ENCODE results near the gene SDK1. TPM values are rescaled to one million over a fixed set of nuclear protein-coding genes. Genes with fewer than 3 reads are reported as not detected.
A peak's percentile ranks its signal among the peaks of the same experiment; 100 is the strongest.

SDK1 gene
- total RNA-seq, 2 donors from 2014 or later = 19.8 to 32.4 TPM

- no peak for DNase-seq
- ATAC-seq = no peak
- intact Hi-C loops (cut with DNase I) = no loop called here
Measured at GRCh38 chr7:4154882-4155535, 854.0 kb downstream of the SDK1 start.

GRCh38 chr7:4156190-4156589 is 855.1 kb downstream of the SDK1 start:
- no peak for TF ChIP-seq CTCF (IDR thresholded peaks at IDR 0.05)
- TF ChIP-seq POLR2A (IDR thresholded peaks at IDR 0.05) = no peak
- no peaks in the 10 kb centered on the region for H3K36me3 ChIP-seq (replicated peaks in 1 of 2; ENCODE audit: insufficient read depth in 1 of 2, low read depth in 2 of 2)
- no peak overlapping the region for H3K4me3 ChIP-seq
- ATAC-seq = no peak
- peaks cover 41% of the 10 kb centered on the region for H3K4me1 ChIP-seq
- WGBS, 2 donors = 48% methylated on average over 5 of the region's 5 CpGs
- H3K9me3 ChIP-seq = no peaks in the 10 kb centered on the region
- intact Hi-C loops (cut with DNase I) = no loop called here
- peak in 2 of 4 donors; percentile 37 to 38 for DNase-seq
- no peaks in the 10 kb centered on the region for H3K27me3 ChIP-seq
- H3K27ac ChIP-seq = no peak overlapping the region

More at GRCh38 chr7:4154882-4155535, 854.0 kb downstream of the SDK1 start:
- Histone ChIP-seq H3K27ac (no peak overlapping the region), H3K4me3 (no peak overlapping the region), H3K36me3 (replicated peaks in 1 of 2; ENCODE audit: insufficient read depth in 1 of 2, low read depth in 2 of 2) (no peaks in the 10 kb centered on the region), H3K27me3 (no peaks in the 10 kb centered on the region), H3K9me3 (no peaks in the 10 kb centered on the region), H3K4me1 (peaks cover 43% of the 10 kb centered on the region)
- TF ChIP-seq POLR2A (IDR thresholded peaks at IDR 0.05) (no peak), CTCF (IDR thresholded peaks at IDR 0.05) (no peak)
- 80 to 87% methylated on average over 6 to 12 of the region's 12 CpGs for WGBS, 2 donors

- Histone ChIP-seq H3K4me1 (peaks cover 30% of the 10 kb centered on the region), H3K27me3 (no peaks in the 10 kb centered on the region), H3K27ac (no peak overlapping the region), H3K4me3 (no peak overlapping the region), H3K9me3 (no peaks in the 10 kb centered on the region), H3K36me3 (replicated peaks in 1 of 2; ENCODE audit: insufficient read depth in 1 of 2, low read depth in 2 of 2) (no peaks in the 10 kb centered on the region)
- 92 to 94% methylated on average over 7 to 10 of the region's 10 CpGs for WGBS, 2 donors
- intact Hi-C loops (cut with DNase I) = no loop called here
- no peak for TF ChIP-seq POLR2A (IDR thresholded peaks at IDR 0.05)
- no peak for DNase-seq
- ATAC-seq = no peak
Measured at GRCh38 chr7:4157651-4158050, 856.6 kb downstream of the SDK1 start.

- Histone ChIP-seq H3K9me3 (no peaks in the 10 kb centered on the region), H3K27me3 (no peaks in the 10 kb centered on the region), H3K4me1 (peaks cover 30% of the 10 kb centered on the region), H3K27ac (peak overlapping the region in 1 of 4 donors; percentile 38), H3K4me3 (no peak overlapping the region), H3K36me3 (replicated peaks in 1 of 2; ENCODE audit: insufficient read depth in 1 of 2, low read depth in 2 of 2) (no peaks in the 10 kb centered on the region)
- DNase-seq = no peak
- whole genome bisulfite sequencing, 2 donors = 95 to 96% methylated on average over 22 to 26 of the region's 27 CpGs
- intact Hi-C loops (cut with DNase I) = no loop called here
- no peak for ATAC-seq
- TF ChIP-seq POLR2A (IDR thresholded peaks at IDR 0.05) (no peak), CTCF (IDR thresholded peaks at IDR 0.05) (no peak)
Measured at GRCh38 chr7:4158441-4159153, 857.5 kb downstream of the SDK1 start.

GRCh38 chr7:4159154-4159501 is 858.1 kb downstream of the SDK1 start:
- H3K27ac ChIP-seq = peak overlapping the region in 3 of 4 donors; percentile 31 to 58 (median 38)
- H3K4me3 ChIP-seq = no peak overlapping the region
- H3K27me3 ChIP-seq = no peaks in the 10 kb centered on the region
- ATAC-seq (no peak), DNase-seq (no peak)
- 82 to 93% methylated on average over 5 of the region's 5 CpGs for WGBS, 2 donors
- no peak for TF ChIP-seq POLR2A (IDR thresholded peaks at IDR 0.05)
- TF ChIP-seq CTCF (IDR thresholded peaks at IDR 0.05) = no peak
- peaks cover 31% of the 10 kb centered on the region for H3K4me1 ChIP-seq
- no peaks in the 10 kb centered on the region for H3K36me3 ChIP-seq (replicated peaks in 1 of 2; ENCODE audit: insufficient read depth in 1 of 2, low read depth in 2 of 2)
- no peaks in the 10 kb centered on the region for H3K9me3 ChIP-seq
- intact Hi-C loops (cut with DNase I) = no loop called here

All from body of pancreas (tissue), 4 donors.